ENCODE data around the gene KLHL6.

Gene KLHL6

GRCh38 chr3:183502237-183503181, 53.0 kb downstream of the KLHL6 start:
- DNase-seq = no peak

- DNase-seq = no peak
These were observed 54.4 kb downstream of the KLHL6 start for GRCh38 chr3:183500981-183501704.

DNA sequence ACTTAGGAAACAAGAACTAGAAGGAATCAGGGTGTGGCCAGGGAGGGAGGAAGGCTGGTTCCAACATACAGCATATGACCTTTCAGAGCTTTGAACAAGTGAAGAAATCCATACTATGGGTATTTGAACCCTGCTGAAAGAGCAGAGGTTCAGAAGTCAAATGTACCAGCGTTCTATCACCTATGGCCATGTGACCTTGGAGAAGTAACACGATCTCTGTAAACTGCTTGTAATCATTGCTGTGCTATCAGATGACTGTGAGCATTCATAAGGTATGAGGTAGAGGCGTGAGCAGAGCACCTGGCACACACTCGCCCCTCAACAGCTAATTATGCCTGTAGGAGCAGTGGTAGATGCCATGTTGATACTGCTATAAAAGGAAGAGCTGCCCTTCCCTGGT, 55.2 kb downstream of the KLHL6 start:
- no peak for DNase-seq

DNA sequence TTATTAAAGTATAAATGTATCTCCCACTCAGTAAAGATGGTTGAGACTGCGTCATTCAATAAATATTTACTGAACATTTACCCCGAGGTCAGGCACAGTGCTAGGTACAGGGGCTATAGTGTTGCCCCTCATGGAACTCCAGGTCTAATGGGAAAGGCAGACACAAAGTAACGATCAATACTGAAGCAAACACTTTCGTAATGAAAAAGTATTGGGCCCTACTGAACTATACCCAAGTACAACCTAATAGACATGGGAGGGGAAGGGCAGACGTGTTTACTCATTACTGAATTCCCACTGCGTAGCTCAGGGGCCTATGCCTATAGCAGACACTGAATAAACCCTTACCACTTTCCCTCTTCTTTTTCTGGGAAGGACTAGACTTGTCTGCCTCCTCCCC, 56.9 kb downstream of the KLHL6 start:
- no peak for DNase-seq

- no peak for DNase-seq
These were observed 58.2 kb downstream of the KLHL6 start for GRCh38 chr3:183497313-183497712.

GRCh38 chr3:183496311-183496710, 59.2 kb downstream of the KLHL6 start:
- no peak for DNase-seq

GRCh38 chr3:183494341-183494740, 61.2 kb downstream of the KLHL6 start:
- no peak for DNase-seq

- DNase-seq = no peak
These were observed 62.0 kb downstream of the KLHL6 start for GRCh38 chr3:183493296-183494045.

DNA sequence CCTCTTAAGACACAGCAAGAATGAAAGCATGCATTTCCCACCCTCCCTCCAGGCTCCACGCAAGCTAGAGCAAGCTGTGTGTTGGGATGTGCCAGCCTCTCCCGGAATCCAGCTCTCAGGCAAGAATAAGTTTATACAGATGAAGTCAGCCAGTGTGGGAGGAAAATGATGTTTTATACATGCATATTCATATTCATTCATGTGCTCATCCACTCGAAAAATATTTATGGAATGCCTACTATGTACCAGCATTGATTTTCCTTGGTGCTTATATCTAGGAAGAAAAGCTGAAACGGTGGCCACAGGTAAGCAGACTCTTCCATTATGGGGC, 62.7 kb downstream of the KLHL6 start:
- DNase-seq = no peak

- no peak for DNase-seq
These were observed 63.3 kb downstream of the KLHL6 start for GRCh38 chr3:183491923-183492848.

- DNase-seq = no peak
These were observed 64.2 kb downstream of the KLHL6 start for GRCh38 chr3:183491109-183491922.

GRCh38 chr3:183490653-183491052, 64.9 kb downstream of the KLHL6 start:
- DNase-seq = no peak

- DNase-seq = no peak
These were observed 65.3 kb downstream of the KLHL6 start for GRCh38 chr3:183490211-183490601.

GRCh38 chr3:183489455-183490210, 65.9 kb downstream of the KLHL6 start:
- DNase-seq = no peak

- no peak for DNase-seq
These were observed 67.2 kb downstream of the KLHL6 start for GRCh38 chr3:183488343-183488742.

DNA sequence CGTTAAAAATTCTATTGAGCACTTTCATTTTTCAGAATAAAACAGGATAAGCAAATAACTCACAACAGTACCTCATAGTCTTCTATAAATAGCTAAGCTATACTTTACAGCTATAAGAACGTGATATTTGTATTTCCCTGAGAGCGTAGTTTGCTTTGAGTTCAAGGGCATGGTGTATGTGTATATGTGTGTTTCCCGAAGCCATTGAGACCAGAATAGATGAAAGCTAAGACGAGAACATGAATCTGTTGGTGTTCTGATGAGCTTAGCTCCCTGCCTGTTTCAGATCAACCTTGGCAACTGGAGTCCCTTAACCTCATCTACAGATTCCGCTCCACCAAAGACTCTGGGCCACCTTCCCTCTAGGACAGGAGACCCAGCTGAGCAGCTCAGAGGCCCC, 67.6 kb downstream of the KLHL6 start:
- no peak for DNase-seq

GRCh38 chr3:183487016-183487415, 68.5 kb downstream of the KLHL6 start:
- DNase-seq = no peak

GRCh38 chr3:183486472-183486871, 69.0 kb downstream of the KLHL6 start:
- DNase-seq = no peak

DNA sequence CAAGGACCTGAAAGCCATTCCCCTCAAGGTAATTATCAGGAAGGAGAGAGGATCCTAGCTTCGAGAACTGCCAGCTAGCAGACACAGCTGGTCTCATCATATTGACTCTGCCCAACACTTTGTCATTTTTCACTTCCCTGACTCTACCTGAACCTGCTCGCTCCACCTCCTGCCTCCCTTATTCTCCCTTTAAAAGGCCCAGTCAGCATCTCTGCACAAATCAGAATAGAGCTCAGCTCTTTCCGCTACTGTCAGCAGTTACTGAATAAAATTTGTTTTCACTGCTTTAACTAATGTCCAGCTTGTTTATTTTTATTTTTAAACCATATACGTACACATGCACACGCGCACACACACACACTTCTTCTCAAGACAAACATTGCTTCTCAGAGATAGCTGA, 69.9 kb downstream of the KLHL6 start:
- no peak for DNase-seq

DNA sequence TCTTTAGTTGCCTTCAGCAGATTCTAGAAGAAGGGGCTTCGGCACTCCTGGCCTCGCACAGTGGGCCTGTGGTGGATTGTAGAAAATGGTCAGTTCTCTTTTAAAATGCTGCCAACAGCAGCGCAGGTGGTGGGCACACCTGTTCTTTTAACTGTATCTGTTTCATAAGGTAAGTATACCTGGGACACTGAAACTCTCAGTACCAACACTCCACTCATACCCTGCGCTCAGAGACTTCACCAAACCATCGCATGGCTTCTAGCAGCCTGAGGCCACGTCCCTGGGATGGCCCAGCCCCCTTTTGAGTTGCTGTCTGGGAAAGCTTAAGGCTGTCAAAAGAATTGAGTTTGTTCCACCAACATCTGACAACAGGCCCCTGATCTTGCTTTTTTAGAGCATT, 70.4 kb downstream of the KLHL6 start:
- no peak for DNase-seq
